GM12873 (cell line): ENCODE results near the gene GPX2.

ENCODE experiments used
- CTCF ChIP-seq: IDR thresholded peaks from 2 replicates; pipeline ENCODE4 v1.5.1; 2012; ENCODE audit warnings: low read depth, mild to moderate bottlenecking, moderate library complexity, low read length, control low read depth; ENCODE audit not compliant: insufficient read depth; ENCODE audit errors: missing control alignments

Gene GPX2

GRCh38 chr14:64953310-64953654 lies 10.7 kb upstream of the GPX2 start:
- TF ChIP-seq CTCF, result no peak

- peak; percentile 49 for TF ChIP-seq CTCF
Observed at GRCh38 chr14:64952598-64953309, 10.2 kb upstream of the GPX2 start.

GRCh38 chr14:64951724-64952123 lies 9.2 kb upstream of the GPX2 start:
- no peak for TF ChIP-seq CTCF

GRCh38 chr14:64951291-64951690 lies 8.7 kb upstream of the GPX2 start:
- TF ChIP-seq CTCF, result no peak

GRCh38 chr14:64950889-64951288 lies 8.3 kb upstream of the GPX2 start:
- TF ChIP-seq CTCF, result no peak

GRCh38 chr14:64948612-64949210 lies 6.2 kb upstream of the GPX2 start:
- no peak for TF ChIP-seq CTCF

GRCh38 chr14:64947710-64948611 lies 5.4 kb upstream of the GPX2 start:
- TF ChIP-seq CTCF, result no peak
